ENCODE data around the gene PFKFB4. TPM values are rescaled to one million over a fixed set of nuclear protein-coding genes. Genes with fewer than 3 reads are reported as not detected.

The PFKFB4 gene
- total RNA-seq, 1 experiment from 2014 or later: 20.3 TPM

GRCh38 chr3:48572517-48572916 lies 15.9 kb upstream of the PFKFB4 start (continued):
- TF ChIP-seq REST (IDR thresholded peaks at IDR 0.05; ENCODE audit: low read depth): no peak
- no peak for TF ChIP-seq POLR2AphosphoS5 (IDR thresholded peaks at IDR 0.05; ENCODE audit: low read depth, low read length)
- no peak for TF ChIP-seq FOSL1 (IDR thresholded peaks at IDR 0.05; ENCODE audit: low read depth)
- TF ChIP-seq POLR2A (IDR thresholded peaks at IDR 0.05; ENCODE audit: borderline replicate concordance, extremely low read depth, insufficient read depth, insufficient read length): no peak
- TF ChIP-seq EGR1 (IDR thresholded peaks at IDR 0.05; ENCODE audit: low read depth): no peak
- TF ChIP-seq, protein P1, sequence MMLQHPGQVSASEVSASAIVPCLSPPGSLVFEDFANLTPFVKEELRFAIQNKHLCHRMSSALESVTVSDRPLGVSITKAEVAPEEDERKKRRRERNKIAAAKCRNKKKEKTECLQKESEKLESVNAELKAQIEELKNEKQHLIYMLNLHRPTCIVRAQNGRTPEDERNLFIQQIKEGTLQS (IDR thresholded peaks at IDR 0.05): no peak

DNA sequence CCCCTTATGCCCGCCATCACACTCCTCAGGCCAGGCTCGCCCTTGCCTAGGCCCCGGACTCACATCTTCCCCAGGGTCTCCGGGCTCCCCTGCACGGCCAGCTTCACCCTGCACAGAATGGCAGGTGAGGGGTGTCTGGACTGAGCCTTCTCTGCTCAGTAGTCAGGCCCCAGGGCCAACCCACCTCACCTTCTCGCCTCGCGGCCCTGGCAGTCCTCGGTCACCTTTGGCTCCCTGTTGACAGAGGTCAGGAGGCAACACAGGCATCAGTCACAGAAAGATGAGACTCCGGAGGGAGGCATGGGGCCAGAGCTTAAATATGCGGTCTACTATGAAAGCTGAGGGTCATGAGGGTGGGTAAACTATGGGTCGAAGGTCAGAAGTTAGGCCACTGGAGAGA lies 15.3 kb upstream of the PFKFB4 start:
- H4K20me1 ChIP-seq (ENCODE audit: insufficient read depth): no peaks in the 10 kb centered on the region
- H3K36me3 ChIP-seq (ENCODE audit: control insufficient read depth in 1 of 2, insufficient read depth in 2 of 2, low read length in 2 of 2): no peaks in the 10 kb centered on the region
- intact Hi-C loops (cut with micrococcal nuclease): no loop called here
- CTCF ChIA-PET: no interaction called here
- H3K4me1 ChIP-seq (ENCODE audit: control insufficient read depth in 1 of 2, insufficient read depth in 2 of 2, low read length in 2 of 2): peaks cover 0 to 3% of the 10 kb centered on the region in 2 experiments; a peak in 2 of 4 replicates
- H3K79me2 ChIP-seq (ENCODE audit: insufficient read depth, low read length): no peaks in the 10 kb centered on the region
- H3K9me2 ChIP-seq (ENCODE audit: insufficient read depth): no peaks in the 10 kb centered on the region
- H3K27me3 ChIP-seq (ENCODE audit: insufficient read depth, low read length): no peaks in the 10 kb centered on the region
- POLR2A ChIA-PET: no interaction called here
- RAD21 ChIA-PET (ENCODE audit: low non-redundant PET in 1 of 2, low total read pairs in 2 of 2, uncharacterized antibody in 2 of 2, unreplicated experiment in 2 of 2): no interaction called here
- DNase-seq (ENCODE audit: low read depth, low spot score) (no peak), ATAC-seq (no peak)
- TF ChIP-seq JUND (IDR thresholded peaks at IDR 0.05) (no peak), CEBPB (IDR thresholded peaks at IDR 0.05; ENCODE audit: low read depth) (no peak), POLR2AphosphoS5 (IDR thresholded peaks at IDR 0.05; ENCODE audit: low read depth, low read length) (no peak), POLR2A (IDR thresholded peaks at IDR 0.05; ENCODE audit: borderline replicate concordance, extremely low read depth, insufficient read depth, insufficient read length) (no peak), EZH2 (IDR thresholded peaks at IDR 0.05) (no peak), REST (IDR thresholded peaks at IDR 0.05; ENCODE audit: low read depth) (no peak), YY1 (IDR thresholded peaks at IDR 0.05; ENCODE audit: extremely low read depth, insufficient replicate concordance, low read depth, low read length) (no peak)
- no peaks in the 10 kb centered on the region for H3K9me3 ChIP-seq (ENCODE audit: control insufficient read depth in 1 of 2, insufficient read depth in 1 of 2, low read depth in 1 of 2, low read length in 2 of 2)
- H3K27ac ChIP-seq (ENCODE audit: low read depth, low read length): no peak overlapping the region
- no peak overlapping the region for H3K9ac ChIP-seq (ENCODE audit: low read length)
- H3K4me3 ChIP-seq (replicated peaks in 1 of 2; ENCODE audit: low read depth in 1 of 2, low read length in 2 of 2): no peak overlapping the region
- H3K4me2 ChIP-seq (ENCODE audit: low read length): no peak overlapping the region
- no TSS peak for BruUV-seq (replicated peaks)
- H2AFZ ChIP-seq (ENCODE audit: low read depth, low read length, poor library complexity, severe bottlenecking): no peak overlapping the region
